RWPE2 (cell line): Measurements from ENCODE around the gene FABP1.

ENCODE experiments used
- ATAC-seq: fragments of 200-7000 bp; cut with Tn5 transposase; 3 replicates; pipeline ENCODE4 v1.9.1; 2021; ENCODE audit warnings: low read depth
- DNase-seq: peaks from one replicate; pipeline ENCODE4 v3.0.0-alpha.2; 2020; ENCODE audit warnings: low spot score
- H3K27ac ChIP-seq: fragments of 450-650 bp; 2 replicates; pipeline ENCODE4 v1.5.1; 2017; ENCODE audit warnings: mild to moderate bottlenecking; ENCODE audit not compliant: poor library complexity, severe bottlenecking
- H3K27me3 ChIP-seq: fragments of 250-450 bp; sonication (Bioruptor Pico); 2 replicates; pipeline ENCODE4 v1.5.1; 2021; ENCODE audit warnings: mild to moderate bottlenecking, moderate library complexity; ENCODE audit not compliant: insufficient read depth, poor library complexity, severe bottlenecking
- H3K36me3 ChIP-seq: fragments of 250-450 bp; sonication (Bioruptor Pico); 2 replicates; pipeline ENCODE4 v1.5.1; 2020; ENCODE audit warnings: low read depth, mild to moderate bottlenecking, moderate library complexity
- H3K4me1 ChIP-seq: fragments of 250-450 bp; sonication (Bioruptor Pico); 2 replicates; pipeline ENCODE4 v1.5.1; 2021; ENCODE audit warnings: mild to moderate bottlenecking, moderate library complexity; ENCODE audit not compliant: insufficient read depth, poor library complexity, severe bottlenecking
- H3K4me3 ChIP-seq: fragments of 250-450 bp; sonication (Bioruptor Pico); 2 replicates; pipeline ENCODE4 v1.5.1; 2021; ENCODE audit warnings: mild to moderate bottlenecking, moderate library complexity; ENCODE audit not compliant: severe bottlenecking
- H3K9me3 ChIP-seq: fragments of 250-450 bp; sonication (Bioruptor Pico); 2 replicates; pipeline ENCODE4 v1.5.1; 2021; ENCODE audit warnings: mild to moderate bottlenecking, moderate library complexity; ENCODE audit not compliant: severe bottlenecking
- CTCF ChIP-seq: fragments of 450-650 bp; IDR thresholded peaks from one replicate; pipeline ENCODE4 v1.5.1; 2017; ENCODE audit warnings: mild to moderate bottlenecking, moderate library complexity; ENCODE audit not compliant: poor library complexity, severe bottlenecking

FABP1 gene

GRCh38 chr2:88078643-88079172 lies 49.2 kb downstream of the FABP1 start:
- Histone ChIP-seq H3K9me3 (no peaks in the 10 kb centered on the region), H3K27me3 (no peaks in the 10 kb centered on the region), H3K36me3 (no peaks in the 10 kb centered on the region), H3K27ac (no peak overlapping the region), H3K4me3 (no peak overlapping the region), H3K4me1 (no peaks in the 10 kb centered on the region)
- ATAC-seq = no peak
- TF ChIP-seq CTCF = no peak
- DNase-seq = no peak

DNA sequence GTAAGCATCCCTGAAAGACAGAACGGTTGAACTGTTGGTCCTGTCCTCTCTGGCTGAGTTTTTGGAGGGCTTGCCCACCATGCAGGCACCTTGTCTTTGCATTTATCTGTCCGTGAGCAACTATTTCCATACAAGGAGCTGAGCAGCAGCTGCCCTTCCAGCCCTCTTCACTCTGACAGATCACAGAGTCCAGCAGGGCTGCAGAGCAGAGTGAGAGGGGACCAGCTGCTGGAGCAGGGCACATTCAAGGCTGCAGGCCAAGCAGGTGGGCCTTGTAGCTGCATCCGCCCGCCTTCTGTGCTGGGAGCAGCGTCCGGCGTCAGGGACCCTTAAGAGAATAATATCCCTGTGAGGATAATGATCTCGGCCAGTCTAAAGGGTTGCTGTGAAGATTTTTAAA lies 50.8 kb downstream of the FABP1 start:
- DNase-seq (no peak), ATAC-seq (no peak)
- no peak overlapping the region for H3K4me3 ChIP-seq
- no peak for TF ChIP-seq CTCF
- H3K27me3 ChIP-seq = no peaks in the 10 kb centered on the region
- H3K27ac ChIP-seq = no peak overlapping the region
- no peaks in the 10 kb centered on the region for H3K9me3 ChIP-seq
- no peaks in the 10 kb centered on the region for H3K36me3 ChIP-seq
- no peaks in the 10 kb centered on the region for H3K4me1 ChIP-seq

DNA sequence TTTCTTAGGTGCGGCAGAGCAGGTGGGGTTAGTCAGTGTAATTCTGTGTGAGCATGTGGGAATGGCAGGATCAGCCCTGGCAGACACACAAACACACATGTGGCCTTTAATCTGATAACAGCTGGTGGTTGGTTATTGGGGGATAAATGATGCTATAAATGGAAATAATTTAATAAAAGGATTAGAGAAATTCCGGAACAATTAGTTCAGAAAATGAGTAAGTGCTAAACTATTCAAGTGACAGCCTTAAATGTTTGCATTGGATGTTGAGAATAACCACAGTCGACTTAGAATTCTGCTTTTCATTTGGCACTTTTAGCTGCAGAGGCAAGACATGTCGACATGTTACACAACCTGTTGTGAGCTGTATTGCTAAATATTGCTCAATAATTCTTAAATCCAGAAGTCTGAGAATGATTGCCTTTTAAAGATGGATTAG lies 53.0 kb downstream of the FABP1 start:
- Histone ChIP-seq H3K27me3 (no peaks in the 10 kb centered on the region), H3K9me3 (no peaks in the 10 kb centered on the region), H3K4me3 (no peak overlapping the region), H3K36me3 (no peaks in the 10 kb centered on the region), H3K4me1 (no peaks in the 10 kb centered on the region), H3K27ac (no peak overlapping the region)
- ATAC-seq (peak; percentile 91), DNase-seq (no peak)
- TF ChIP-seq CTCF = no peak

GRCh38 chr2:88074150-88074549 lies 53.7 kb downstream of the FABP1 start:
- Histone ChIP-seq H3K4me3 (no peak overlapping the region), H3K36me3 (no peaks in the 10 kb centered on the region), H3K27ac (no peak overlapping the region), H3K9me3 (no peaks in the 10 kb centered on the region), H3K4me1 (no peaks in the 10 kb centered on the region), H3K27me3 (no peaks in the 10 kb centered on the region)
- no peak for TF ChIP-seq CTCF
- no peak for DNase-seq
- ATAC-seq = no peak
